PFSK-1 (cell line): ENCODE measurements around the gene CACNA1D.

ENCODE experiments used
- POLR2AphosphoS5 ChIP-seq: IDR thresholded peaks from 2 replicates; pipeline ENCODE4 v1.6.1; 2012; ENCODE audit warnings: low read depth, mild to moderate bottlenecking, control low read depth, low read length, moderate library complexity
- REST ChIP-seq, 2 experiments: IDR thresholded peaks; 2 replicates each; pipeline versions ENCODE4 v1.6.1 to v1.8.0; 2011 to 2012; ENCODE audit warnings: low read depth in 2 of 2, low read length in 2 of 2, control low read depth in 1 of 2, inconsistent platforms in 1 of 2, mild to moderate bottlenecking in 1 of 2, moderate library complexity in 1 of 2; ENCODE audit not compliant: insufficient read depth in 1 of 2
- TAF1 ChIP-seq: IDR thresholded peaks from 2 replicates; pipeline ENCODE4 v1.6.1; 2012; ENCODE audit warnings: low read length, control low read depth, borderline replicate concordance; ENCODE audit not compliant: insufficient read depth

- no peak for TF ChIP-seq REST (IDR thresholded peaks at IDR 0.05; ENCODE audit: insufficient read depth in 1 of 2, low read depth in 2 of 2, low read length in 2 of 2)
- no peak for TF ChIP-seq TAF1
- no peak for TF ChIP-seq POLR2AphosphoS5
These were observed 254.3 kb downstream of the CACNA1D start for GRCh38 chr3:53748512-53749271.
